ENCODE results near the gene NFKBIA. TPM values are rescaled to one million over a fixed set of nuclear protein-coding genes. Genes with fewer than 3 reads are reported as not detected.

Gene NFKBIA
- polyA plus RNA-seq, 1 donor (not counting 4 experiments of a cell fraction or from before 2014, with no cell fraction given), result 123 TPM

- Histone ChIP-seq H3K27ac (ENCODE audit: control insufficient read depth, insufficient read depth, low read length) (no peak overlapping the region), H3K27me3 (ENCODE audit: control insufficient read depth, extremely low read depth, insufficient read depth, low read length) (no peaks in the 10 kb centered on the region), H3K36me3 (ENCODE audit: control insufficient read depth in 2 of 2, extremely low read depth in 1 of 2, insufficient read depth in 2 of 2, low read length in 2 of 2) (no peaks in the 10 kb centered on the region), H3K9ac (ENCODE audit: control insufficient read depth, extremely low read depth, insufficient read depth, low read length) (no peak overlapping the region), H4K20me1 (ENCODE audit: control insufficient read depth, extremely low read depth, insufficient read depth, low read length) (no peaks in the 10 kb centered on the region), H2AFZ (ENCODE audit: control insufficient read depth, low read length) (no peak overlapping the region), H3K4me1 (ENCODE audit: control insufficient read depth, extremely low read depth, insufficient read depth, low read length) (peaks cover 7% of the 10 kb centered on the region), H3K4me2 (ENCODE audit: control insufficient read depth, extremely low read depth, insufficient read depth, low read depth, low read length) (no peak overlapping the region), H3K4me3 (ENCODE audit: control insufficient read depth in 2 of 3, extremely low read depth in 1 of 3, insufficient read depth in 2 of 3, low read depth in 1 of 3, low read length in 3 of 3) (no peak overlapping the region), H3K79me2 (ENCODE audit: control insufficient read depth, insufficient read depth, low read length) (no peaks in the 10 kb centered on the region), H3K9me3 (ENCODE audit: control insufficient read depth, low read depth, low read length) (no peaks in the 10 kb centered on the region), H3K9me1 (ENCODE audit: control insufficient read depth, extremely low read depth, insufficient read depth, low read length) (no peaks in the 10 kb centered on the region)
- TF ChIP-seq, protein P1, sequence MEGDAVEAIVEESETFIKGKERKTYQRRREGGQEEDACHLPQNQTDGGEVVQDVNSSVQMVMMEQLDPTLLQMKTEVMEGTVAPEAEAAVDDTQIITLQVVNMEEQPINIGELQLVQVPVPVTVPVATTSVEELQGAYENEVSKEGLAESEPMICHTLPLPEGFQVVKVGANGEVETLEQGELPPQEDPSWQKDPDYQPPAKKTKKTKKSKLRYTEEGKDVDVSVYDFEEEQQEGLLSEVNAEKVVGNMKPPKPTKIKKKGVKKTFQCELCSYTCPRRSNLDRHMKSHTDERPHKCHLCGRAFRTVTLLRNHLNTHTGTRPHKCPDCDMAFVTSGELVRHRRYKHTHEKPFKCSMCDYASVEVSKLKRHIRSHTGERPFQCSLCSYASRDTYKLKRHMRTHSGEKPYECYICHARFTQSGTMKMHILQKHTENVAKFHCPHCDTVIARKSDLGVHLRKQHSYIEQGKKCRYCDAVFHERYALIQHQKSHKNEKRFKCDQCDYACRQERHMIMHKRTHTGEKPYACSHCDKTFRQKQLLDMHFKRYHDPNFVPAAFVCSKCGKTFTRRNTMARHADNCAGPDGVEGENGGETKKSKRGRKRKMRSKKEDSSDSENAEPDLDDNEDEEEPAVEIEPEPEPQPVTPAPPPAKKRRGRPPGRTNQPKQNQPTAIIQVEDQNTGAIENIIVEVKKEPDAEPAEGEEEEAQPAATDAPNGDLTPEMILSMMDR (optimal IDR thresholded peaks at IDR 0.05 in 1 of 3, IDR thresholded peaks at IDR 0.05 in 1 of 3, conservative IDR thresholded peaks at IDR 0.05 in 1 of 3; ENCODE audit: extremely low read depth in 1 of 3, insufficient read depth in 2 of 3, low read length in 3 of 3), result no peak
- no peak for TF ChIP-seq EZH2 (IDR thresholded peaks at IDR 0.05; ENCODE audit: low read length)
- FAIRE-seq (no peak), DNase-seq (ENCODE audit: low read depth, low spot score) (no peak)
- dilution Hi-C loops (cut with MboI; ENCODE audit: extremely low pct_ligation_motif_present, low sequenced_read_pairs), result no loop called here
Measured at GRCh38 chr14:35353409-35354172, 51.0 kb downstream of the NFKBIA start.

DNA sequence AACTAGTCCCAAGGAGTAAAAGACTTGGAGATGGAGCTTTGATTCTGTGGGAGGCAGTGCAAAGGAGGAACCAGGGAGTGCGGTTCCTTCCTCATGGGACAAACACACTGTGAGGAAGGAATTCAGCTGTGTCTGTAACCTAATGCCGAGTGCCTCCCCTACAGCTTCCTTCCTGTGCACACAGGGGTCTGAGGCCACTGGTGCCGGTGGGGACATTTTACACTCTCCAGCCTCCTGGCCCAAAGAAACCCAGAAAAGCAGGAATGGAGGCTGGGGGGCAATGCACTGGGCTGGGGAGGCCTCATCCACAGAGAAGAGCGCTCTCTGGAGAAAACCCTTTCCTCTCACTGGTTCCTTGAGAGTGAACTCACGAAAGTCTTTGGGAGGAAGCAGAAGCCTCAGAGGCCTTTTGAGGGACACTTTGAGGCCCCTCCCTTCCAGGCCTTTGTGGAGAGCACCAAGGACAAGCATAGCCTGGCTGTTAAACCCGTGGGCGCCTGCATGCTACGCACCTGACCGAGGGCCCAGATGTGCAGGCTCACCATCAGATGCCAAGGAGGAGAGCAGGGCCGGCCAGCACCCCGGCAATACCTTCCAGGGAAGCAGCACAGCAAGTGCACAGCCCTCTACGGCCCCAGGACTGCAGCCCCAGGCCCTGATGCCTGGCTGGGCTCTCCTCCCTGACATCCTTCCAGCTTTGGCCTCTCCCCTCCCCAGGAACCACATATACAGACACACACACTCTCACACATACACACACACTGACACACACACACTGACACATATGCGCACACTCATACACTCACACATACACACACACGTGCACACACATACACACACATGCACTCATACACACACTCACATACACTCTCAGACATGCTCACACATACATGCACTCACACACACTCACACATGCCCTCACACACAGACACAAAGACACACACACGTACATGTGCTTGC is 52.0 kb downstream of the NFKBIA start:
- FAIRE-seq, result no peak
- no peak overlapping the region for H3K27ac ChIP-seq (ENCODE audit: control insufficient read depth, insufficient read depth, low read length)
- no peaks in the 10 kb centered on the region for H3K27me3 ChIP-seq (ENCODE audit: control insufficient read depth, extremely low read depth, insufficient read depth, low read length)
- H2AFZ ChIP-seq (ENCODE audit: control insufficient read depth, low read length), result no peak overlapping the region
- no peaks in the 10 kb centered on the region for H3K79me2 ChIP-seq (ENCODE audit: control insufficient read depth, insufficient read depth, low read length)
- H3K9me1 ChIP-seq (ENCODE audit: control insufficient read depth, extremely low read depth, insufficient read depth, low read length), result no peaks in the 10 kb centered on the region
- no peak overlapping the region for H3K4me2 ChIP-seq (ENCODE audit: control insufficient read depth, extremely low read depth, insufficient read depth, low read depth, low read length)
- DNase-seq (ENCODE audit: low read depth, low spot score), result no peak
- TF ChIP-seq, protein P1 (optimal IDR thresholded peaks at IDR 0.05 in 1 of 3, IDR thresholded peaks at IDR 0.05 in 1 of 3, conservative IDR thresholded peaks at IDR 0.05 in 1 of 3; ENCODE audit: extremely low read depth in 1 of 3, insufficient read depth in 2 of 3, low read length in 3 of 3), result no peak
- no peak for TF ChIP-seq EZH2 (IDR thresholded peaks at IDR 0.05; ENCODE audit: low read length)
- no peaks in the 10 kb centered on the region for H3K9me3 ChIP-seq (ENCODE audit: control insufficient read depth, low read depth, low read length)
- H4K20me1 ChIP-seq (ENCODE audit: control insufficient read depth, extremely low read depth, insufficient read depth, low read length), result no peaks in the 10 kb centered on the region
- H3K36me3 ChIP-seq (ENCODE audit: control insufficient read depth in 2 of 2, extremely low read depth in 1 of 2, insufficient read depth in 2 of 2, low read length in 2 of 2), result no peaks in the 10 kb centered on the region
- dilution Hi-C loops (cut with MboI; ENCODE audit: extremely low pct_ligation_motif_present, low sequenced_read_pairs), result no loop called here
- H3K9ac ChIP-seq (ENCODE audit: control insufficient read depth, extremely low read depth, insufficient read depth, low read length), result no peak overlapping the region
- no peak overlapping the region for H3K4me3 ChIP-seq (ENCODE audit: control insufficient read depth in 2 of 3, extremely low read depth in 1 of 3, insufficient read depth in 2 of 3, low read depth in 1 of 3, low read length in 3 of 3)
- H3K4me1 ChIP-seq (ENCODE audit: control insufficient read depth, extremely low read depth, insufficient read depth, low read length), result peaks cover 7% of the 10 kb centered on the region

All from keratinocyte (primary cell).